SK-N-SH (cell line): ENCODE data around the gene RBM19. TPM values are rescaled to one million over a fixed set of nuclear protein-coding genes. Genes with fewer than 3 reads are reported as not detected.

Experiments
- CTCF ChIA-PET: fragments of 300-600, 350-600 bp; formaldehyde crosslinking; extraction: SDS; loops from one replicate; lab custom pipeline; 2021; lab: Yijun Ruan, JAX
- POLR2A ChIA-PET: fragments of 350-600 bp; sonication (Branson Sonifier 250); formaldehyde crosslinking; extraction: SDS; loops from one replicate; lab custom pipeline; 2020; ENCODE audit warnings: antibody characterized with exemption, inconsistent platforms; lab: Yijun Ruan, JAX
- DNase-seq: peaks from one replicate; pipeline ENCODE4 v3.0.0; 2012
- H2AFZ ChIP-seq: fragments of 200-600 bp; sonication (generic); 2 replicates; pipeline ENCODE4 v1.8.1; 2016; ENCODE audit warnings: antibody characterized with exemption, mild to moderate bottlenecking, low read depth
- H3F3A ChIP-seq: fragments of 200-600 bp; sonication (generic); replicated peaks from 2 replicates; pipeline ENCODE3; 2016; ENCODE audit warnings: antibody characterized with exemption, mild to moderate bottlenecking; ENCODE audit not compliant: insufficient read depth
- H3K27ac ChIP-seq, 2 experiments: fragments of 200-500 bp in 1 of 2; fragments of 200-600 bp in 1 of 2; sonication (Bioruptor generic) in 1 of 2; sonication (generic), shearing (Covaris generic) in 1 of 2; 2 replicates each; pipeline versions ENCODE4 v1.5.1 to v1.6.1; 2014 to 2016; ENCODE audit warnings: low read depth in 2 of 2, inconsistent platforms in 1 of 2, low read length in 1 of 2, mild to moderate bottlenecking in 1 of 2, mixed read lengths in 1 of 2
- H3K27me3 ChIP-seq: fragments of 200-600 bp; sonication (generic), shearing (Covaris generic); 2 replicates; pipeline ENCODE4 v1.6.1; 2016; ENCODE audit warnings: mixed run types; ENCODE audit not compliant: insufficient read depth
- H3K36me3 ChIP-seq, 2 experiments: fragments of 200-500 bp in 1 of 2; fragments of 200-600 bp in 1 of 2; sonication (Bioruptor generic) in 1 of 2; sonication (generic) in 1 of 2; replicated peaks in 1 of 2; 2 replicates each; pipeline versions ENCODE3 to v1.5.1; 2014 to 2016; ENCODE audit warnings: low read length in 1 of 2, mild to moderate bottlenecking in 1 of 2; ENCODE audit not compliant: insufficient read depth in 2 of 2, control insufficient read depth in 1 of 2
- H3K4me1 ChIP-seq, 2 experiments: fragments of 200-500 bp in 1 of 2; fragments of 200-600 bp in 1 of 2; sonication (Bioruptor generic) in 1 of 2; sonication (generic), shearing (Covaris generic) in 1 of 2; 2 replicates each; pipeline versions ENCODE4 v1.5.1 to v1.6.1; 2014 to 2016; ENCODE audit warnings: low read depth in 1 of 2, low read length in 1 of 2, mixed run types in 1 of 2; ENCODE audit not compliant: insufficient read depth in 2 of 2, control insufficient read depth in 1 of 2
- H3K4me2 ChIP-seq: fragments of 200-600 bp; sonication (generic), shearing (Covaris generic); 2 replicates; pipeline ENCODE4 v1.6.1; 2017; ENCODE audit warnings: mixed run types
- H3K4me3 ChIP-seq, 2 experiments: fragments of 200-500 bp in 1 of 2; fragments of 200-600 bp in 1 of 2; sonication (Bioruptor generic) in 1 of 2; sonication (generic), shearing (Covaris generic) in 1 of 2; 2 replicates each; pipeline versions ENCODE4 v1.5.1 to v1.8.1; 2014 to 2016; ENCODE audit warnings: low read depth in 2 of 2, inconsistent platforms in 1 of 2, low read length in 1 of 2, mild to moderate bottlenecking in 1 of 2, mixed read lengths in 1 of 2, moderate library complexity in 1 of 2
- H3K79me2 ChIP-seq: fragments of 200-600 bp; sonication (generic); 2 replicates; pipeline ENCODE4 v1.8.1; 2017; ENCODE audit warnings: mild to moderate bottlenecking; ENCODE audit not compliant: insufficient read depth
- H3K9ac ChIP-seq: fragments of 200-600 bp; sonication (generic); 2 replicates; pipeline ENCODE4 v1.6.1; 2017; ENCODE audit warnings: mixed run types
- H3K9me2 ChIP-seq: fragments of 200-600 bp; sonication (generic); 2 replicates; pipeline ENCODE4 v1.6.1; 2017; ENCODE audit warnings: mixed run types
- H3K9me3 ChIP-seq: fragments of 200-600 bp; sonication (generic); 2 replicates; pipeline ENCODE4 v1.6.1; 2017; ENCODE audit warnings: mixed run types, mild to moderate bottlenecking, moderate library complexity
- H4K20me1 ChIP-seq: fragments of 200-600 bp; sonication (generic); 2 replicates; pipeline ENCODE4 v1.6.1; 2017; ENCODE audit warnings: mild to moderate bottlenecking, mixed run types; ENCODE audit not compliant: insufficient read depth
- CHD2 ChIP-seq: fragments of 150-350 bp; IDR thresholded peaks from 2 replicates; pipeline ENCODE4 v1.6.1; 2018; ENCODE audit warnings: low read length; ENCODE audit not compliant: partially characterized antibody
- EZH2phosphoT487 ChIP-seq: fragments of 200-600 bp; sonication (generic); IDR thresholded peaks from 2 replicates; pipeline ENCODE4 v1.6.1; 2017; ENCODE audit warnings: low read depth, mixed run types, mild to moderate bottlenecking, antibody characterized with exemption, moderate library complexity, borderline replicate concordance
- FOSL2 ChIP-seq: IDR thresholded peaks from 2 replicates; pipeline ENCODE4 v1.4.0; 2012; ENCODE audit warnings: low read depth, mild to moderate bottlenecking, moderate library complexity, borderline replicate concordance
- FOXM1 ChIP-seq: IDR thresholded peaks from 2 replicates; pipeline ENCODE4 v1.4.0; 2012; ENCODE audit warnings: low read depth, mild to moderate bottlenecking
- GABPA ChIP-seq: IDR thresholded peaks from 2 replicates; pipeline ENCODE4 v1.4.0; 2012; ENCODE audit warnings: low read depth, mild to moderate bottlenecking
- GATA2 ChIP-seq: sonication (generic); formaldehyde crosslinking; IDR thresholded peaks from 2 replicates; pipeline ENCODE4 v1.5.0; 2020; ENCODE audit warnings: mild to moderate bottlenecking, missing genetic modification reagents
- JUND ChIP-seq: IDR thresholded peaks from 2 replicates; pipeline ENCODE4 v1.4.0; 2012
- NFIC ChIP-seq: IDR thresholded peaks from 2 replicates; pipeline ENCODE4 v1.4.0; 2012; ENCODE audit warnings: borderline replicate concordance
- RCOR1 ChIP-seq: fragments of 150-350 bp; IDR thresholded peaks from 2 replicates; pipeline ENCODE4 v1.6.1; 2017; ENCODE audit warnings: antibody characterized with exemption, low read length
- SMC3 ChIP-seq: IDR thresholded peaks from 2 replicates; pipeline ENCODE4 v1.6.1; 2012; ENCODE audit warnings: low read depth, low read length, improper control_type of control experiment
- TAF1 ChIP-seq: IDR thresholded peaks from 2 replicates; pipeline ENCODE4 v1.6.1; 2012; ENCODE audit warnings: low read depth, mild to moderate bottlenecking, low read length, moderate library complexity, borderline replicate concordance
- TEAD4 ChIP-seq: IDR thresholded peaks from 2 replicates; pipeline ENCODE4 v1.4.0; 2012; ENCODE audit warnings: mild to moderate bottlenecking, borderline replicate concordance; ENCODE audit not compliant: insufficient read depth
- YY1 ChIP-seq: IDR thresholded peaks from 2 replicates; pipeline ENCODE4 v1.4.0; 2012; ENCODE audit warnings: low read depth, mild to moderate bottlenecking
- WGBS: methylation state at CpG from one replicate; pipeline ENCODE4 v1.1.6; 2017; ENCODE audit warnings: low lambda C conversion rate; 5-methylcytosine and 5-hydroxymethylcytosine counted together
- polyA plus RNA-seq, 3 experiments: library from polyadenylated mRNA; depleted of rRNA; stranded (reverse); fragments of >200 nt; gene quantifications; 2 replicates each; pipeline ENCODE4 v1.2.3, GENCODE V29; 2012
- TF ChIP-seq, protein P1 (sequence below): fragments of 200-600 bp; sonication (generic); IDR thresholded peaks from 2 replicates; pipeline ENCODE4 v1.6.1; 2017; ENCODE audit warnings: antibody characterized with exemption, mild to moderate bottlenecking, moderate library complexity
- TF ChIP-seq, protein P2 (sequence below): IDR thresholded peaks from 2 replicates; pipeline ENCODE4 v1.4.0; 2012; ENCODE audit warnings: low read depth
- TF ChIP-seq, protein P3 (sequence below): IDR thresholded peaks from 2 replicates; pipeline ENCODE4 v1.4.0; 2012; ENCODE audit warnings: low read depth, borderline replicate concordance

RBM19 gene
- polyA plus RNA-seq, 1 of the 3 experiments (the other 2 are of a cell fraction), result 16.6 TPM

DNA sequence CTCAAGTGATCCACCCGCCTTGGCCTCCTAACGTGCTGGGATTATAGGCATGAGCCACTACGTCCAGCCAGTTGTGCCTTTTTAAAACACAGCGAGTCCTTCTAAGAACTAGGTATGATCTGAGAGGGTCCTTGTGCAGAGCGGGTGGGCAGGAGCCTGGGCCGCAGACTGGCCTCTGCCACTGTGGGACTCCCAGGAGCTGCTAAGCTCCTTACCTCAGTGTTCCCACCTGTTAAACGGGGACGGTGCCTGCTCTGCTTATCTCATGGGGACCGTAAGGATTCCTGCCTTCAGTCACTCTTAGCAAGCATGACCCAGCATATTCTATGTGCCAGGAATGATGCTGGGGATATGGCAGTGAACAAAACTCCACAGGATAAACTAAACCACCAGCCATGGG lies 136.9 kb downstream of the RBM19 start:
- Histone ChIP-seq H3K9ac (no peak overlapping the region), H3K9me2 (no peaks in the 10 kb centered on the region), H4K20me1 (peaks cover 29% of the 10 kb centered on the region), H3K27me3 (no peaks in the 10 kb centered on the region), H3K79me2 (no peaks in the 10 kb centered on the region), H3K36me3 (no peaks in the 10 kb centered on the region), H2AFZ (no peak overlapping the region), H3K4me3 (no peak overlapping the region), H3F3A (no peaks in the 10 kb centered on the region), H3K4me1 (peaks cover 0 to 5% of the 10 kb centered on the region in 2 experiments; a peak in 1 of 4 replicates), H3K9me3 (no peaks in the 10 kb centered on the region), H3K27ac (no peak overlapping the region), H3K4me2 (no peak overlapping the region)
- no peak for DNase-seq
- ChIA-PET CTCF (interaction anchor here (0.7 to 1.9 kb wide), 2 partner anchors 9 to 137 kb away, joined by 3 to 7 read pairs; partner anchors contain the start of gene RBM19), POLR2A (no interaction called here)
- WGBS, result 91% methylated on average over 5 of the region's 9 CpGs
- no peak for TF ChIP-seq RCOR1
- TF ChIP-seq, protein P1, sequence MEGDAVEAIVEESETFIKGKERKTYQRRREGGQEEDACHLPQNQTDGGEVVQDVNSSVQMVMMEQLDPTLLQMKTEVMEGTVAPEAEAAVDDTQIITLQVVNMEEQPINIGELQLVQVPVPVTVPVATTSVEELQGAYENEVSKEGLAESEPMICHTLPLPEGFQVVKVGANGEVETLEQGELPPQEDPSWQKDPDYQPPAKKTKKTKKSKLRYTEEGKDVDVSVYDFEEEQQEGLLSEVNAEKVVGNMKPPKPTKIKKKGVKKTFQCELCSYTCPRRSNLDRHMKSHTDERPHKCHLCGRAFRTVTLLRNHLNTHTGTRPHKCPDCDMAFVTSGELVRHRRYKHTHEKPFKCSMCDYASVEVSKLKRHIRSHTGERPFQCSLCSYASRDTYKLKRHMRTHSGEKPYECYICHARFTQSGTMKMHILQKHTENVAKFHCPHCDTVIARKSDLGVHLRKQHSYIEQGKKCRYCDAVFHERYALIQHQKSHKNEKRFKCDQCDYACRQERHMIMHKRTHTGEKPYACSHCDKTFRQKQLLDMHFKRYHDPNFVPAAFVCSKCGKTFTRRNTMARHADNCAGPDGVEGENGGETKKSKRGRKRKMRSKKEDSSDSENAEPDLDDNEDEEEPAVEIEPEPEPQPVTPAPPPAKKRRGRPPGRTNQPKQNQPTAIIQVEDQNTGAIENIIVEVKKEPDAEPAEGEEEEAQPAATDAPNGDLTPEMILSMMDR, result no peak
- TF ChIP-seq SMC3, result no peak
- TF ChIP-seq GATA2 (CRISPR knock-in tag), result no peak
- no peak for TF ChIP-seq YY1
- TF ChIP-seq NFIC, result no peak
- no peak for TF ChIP-seq CHD2
- no peak for TF ChIP-seq EZH2phosphoT487
- TF ChIP-seq, protein P2, sequence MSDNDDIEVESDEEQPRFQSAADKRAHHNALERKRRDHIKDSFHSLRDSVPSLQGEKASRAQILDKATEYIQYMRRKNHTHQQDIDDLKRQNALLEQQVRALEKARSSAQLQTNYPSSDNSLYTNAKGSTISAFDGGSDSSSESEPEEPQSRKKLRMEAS, result no peak
- TF ChIP-seq TEAD4, result no peak
- TF ChIP-seq FOSL2, result no peak
- no peak for TF ChIP-seq FOXM1
- TF ChIP-seq, protein P3, sequence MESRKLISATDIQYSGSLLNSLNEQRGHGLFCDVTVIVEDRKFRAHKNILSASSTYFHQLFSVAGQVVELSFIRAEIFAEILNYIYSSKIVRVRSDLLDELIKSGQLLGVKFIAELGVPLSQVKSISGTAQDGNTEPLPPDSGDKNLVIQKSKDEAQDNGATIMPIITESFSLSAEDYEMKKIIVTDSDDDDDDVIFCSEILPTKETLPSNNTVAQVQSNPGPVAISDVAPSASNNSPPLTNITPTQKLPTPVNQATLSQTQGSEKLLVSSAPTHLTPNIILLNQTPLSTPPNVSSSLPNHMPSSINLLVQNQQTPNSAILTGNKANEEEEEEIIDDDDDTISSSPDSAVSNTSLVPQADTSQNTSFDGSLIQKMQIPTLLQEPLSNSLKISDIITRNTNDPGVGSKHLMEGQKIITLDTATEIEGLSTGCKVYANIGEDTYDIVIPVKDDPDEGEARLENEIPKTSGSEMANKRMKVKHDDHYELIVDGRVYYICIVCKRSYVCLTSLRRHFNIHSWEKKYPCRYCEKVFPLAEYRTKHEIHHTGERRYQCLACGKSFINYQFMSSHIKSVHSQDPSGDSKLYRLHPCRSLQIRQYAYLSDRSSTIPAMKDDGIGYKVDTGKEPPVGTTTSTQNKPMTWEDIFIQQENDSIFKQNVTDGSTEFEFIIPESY, result no peak
- no peak for TF ChIP-seq TAF1
- TF ChIP-seq JUND, result no peak
- TF ChIP-seq GABPA, result no peak
